ENCODE data around the gene DYSF.

Gene DYSF

GRCh38 chr2:71466301-71467179 lies 13.2 kb downstream of the DYSF start:
- Mint-ChIP-seq H3K4me1 (peaks cover 26% of the 10 kb centered on the region), H3K4me3 (peak overlapping the region; percentile 89), H3K27ac (no peak overlapping the region), H3K36me3 (ENCODE audit: low read depth) (no peaks in the 10 kb centered on the region), H3K9me3 (no peaks in the 10 kb centered on the region), H3K27me3 (ENCODE audit: low read depth, poor library complexity) (peaks cover 51% of the 10 kb centered on the region)
- no peak for TF ChIP-seq CTCF (IDR thresholded peaks at IDR 0.05)
- peak; percentile 86 for DNase-seq

- H3K27me3 Mint-ChIP-seq (ENCODE audit: low read depth, poor library complexity): peaks cover 47% of the 10 kb centered on the region
- H3K36me3 Mint-ChIP-seq (ENCODE audit: low read depth): no peaks in the 10 kb centered on the region
- no peak for TF ChIP-seq CTCF (IDR thresholded peaks at IDR 0.05)
- no peak overlapping the region for H3K27ac Mint-ChIP-seq
- peaks cover 26% of the 10 kb centered on the region for H3K4me1 Mint-ChIP-seq
- no peaks in the 10 kb centered on the region for H3K9me3 Mint-ChIP-seq
- no peak for DNase-seq
- peak overlapping the region; percentile 89 for H3K4me3 Mint-ChIP-seq
Observed at GRCh38 chr2:71467180-71467815, 13.9 kb downstream of the DYSF start.

- no peak for TF ChIP-seq CTCF (IDR thresholded peaks at IDR 0.05)
- peaks cover 26% of the 10 kb centered on the region for H3K4me1 Mint-ChIP-seq
Observed at GRCh38 chr2:71468279-71469015, 15.1 kb downstream of the DYSF start.

GRCh38 chr2:71469403-71470398 lies 16.3 kb downstream of the DYSF start:
- Mint-ChIP-seq H3K4me1 (peaks cover 26% of the 10 kb centered on the region), H3K27ac (no peak overlapping the region), H3K9me3 (no peaks in the 10 kb centered on the region), H3K27me3 (ENCODE audit: low read depth, poor library complexity) (peaks cover 42% of the 10 kb centered on the region), H3K36me3 (ENCODE audit: low read depth) (peaks cover 5% of the 10 kb centered on the region), H3K4me3 (no peak overlapping the region)
- no peak for DNase-seq
- TF ChIP-seq CTCF (IDR thresholded peaks at IDR 0.05): no peak

More at GRCh38 chr2:71468279-71469015, 15.1 kb downstream of the DYSF start:
- H3K27ac Mint-ChIP-seq: no peak overlapping the region
- H3K4me3 Mint-ChIP-seq: peak overlapping the region; percentile 4
- H3K9me3 Mint-ChIP-seq: no peaks in the 10 kb centered on the region
- no peak for DNase-seq
- peaks cover 5% of the 10 kb centered on the region for H3K36me3 Mint-ChIP-seq (ENCODE audit: low read depth)
- peaks cover 41% of the 10 kb centered on the region for H3K27me3 Mint-ChIP-seq (ENCODE audit: low read depth, poor library complexity)

- Mint-ChIP-seq H3K36me3 (ENCODE audit: low read depth) (peaks cover 5% of the 10 kb centered on the region), H3K9me3 (no peaks in the 10 kb centered on the region), H3K4me1 (peaks cover 31% of the 10 kb centered on the region), H3K27ac (no peak overlapping the region), H3K4me3 (no peak overlapping the region), H3K27me3 (ENCODE audit: low read depth, poor library complexity) (peaks cover 42% of the 10 kb centered on the region)
- DNase-seq: no peak
- TF ChIP-seq CTCF (IDR thresholded peaks at IDR 0.05): no peak
Observed at GRCh38 chr2:71471276-71471675, 17.9 kb downstream of the DYSF start.
